ENCODE measurements around the gene LCN9.
"Not testable (repeated sequence)": the region's sequence is repeated elsewhere in the genome, so short reads cannot be mapped to it uniquely, and the experiment has no call there.

Gene LCN9

GRCh38 chr9:135648494-135649410 lies 14.4 kb upstream of the LCN9 start:
- DNase-seq = no peak

GRCh38 chr9:135649508-135649907 lies 13.6 kb upstream of the LCN9 start:
- no peak for DNase-seq

- DNase-seq = no peak
These were observed 12.7 kb upstream of the LCN9 start for GRCh38 chr9:135650408-135650807.

GRCh38 chr9:135655317-135655716 lies 7.8 kb upstream of the LCN9 start:
- no peak for DNase-seq

- no peak for DNase-seq
These were observed 5.7 kb upstream of the LCN9 start for GRCh38 chr9:135657416-135657815.

- DNase-seq = no peak
These were observed 3.9 kb upstream of the LCN9 start for GRCh38 chr9:135659252-135659651.

GRCh38 chr9:135660407-135660806 lies 2.7 kb upstream of the LCN9 start:
- no peak for DNase-seq

GRCh38 chr9:135661816-135662560 lies 1.1 kb upstream of the LCN9 start:
- no peak for DNase-seq

GRCh38 chr9:135663451-135663770 lies 302 bp downstream of the LCN9 start:
- DNase-seq = no peak

- no peak for DNase-seq
These were observed 748 bp downstream of the LCN9 start for GRCh38 chr9:135663857-135664256.

GRCh38 chr9:135664266-135664665 lies 1.2 kb downstream of the LCN9 start:
- DNase-seq = no peak

GRCh38 chr9:135664801-135665794 lies 2.0 kb downstream of the LCN9 start:
- DNase-seq = no peak

- DNase-seq = no peak
These were observed 2.7 kb downstream of the LCN9 start for GRCh38 chr9:135665795-135666189.

GRCh38 chr9:135666534-135667462 lies 3.7 kb downstream of the LCN9 start:
- no peak for DNase-seq

- DNase-seq = no peak
These were observed 4.4 kb downstream of the LCN9 start for GRCh38 chr9:135667463-135668001.

- not testable (repeated sequence) for DNase-seq
These were observed 5.9 kb downstream of the LCN9 start for GRCh38 chr9:135669018-135669417.

- no peak for DNase-seq
These were observed 6.6 kb downstream of the LCN9 start for GRCh38 chr9:135669616-135670285.

GRCh38 chr9:135670721-135671590 lies 7.8 kb downstream of the LCN9 start:
- DNase-seq = no peak

- no peak for DNase-seq
These were observed 8.5 kb downstream of the LCN9 start for GRCh38 chr9:135671591-135672041.

- DNase-seq = not testable (repeated sequence)
These were observed 9.7 kb downstream of the LCN9 start for GRCh38 chr9:135672786-135673185.
